ENCODE results near the gene CDK10. TPM values are rescaled to one million over a fixed set of nuclear protein-coding genes. Genes with fewer than 3 reads are reported as not detected.

The CDK10 gene
- 10 to 100 TPM; 89.7 to 93.2 TPM for total RNA-seq

GRCh38 chr16:89686520-89687091, at the start of gene CDK10:
Gene CDK10, plus strand, starts transcription at chr16:89686689. Its CDS starts 22 bp downstream, at chr16:89686711.
- POLR2A ChIA-PET = interaction anchor here (0.8 to 1.4 kb wide), 5 partner anchors 9 to 186 kb away, joined by 3 to 10 read pairs (median 3); partner anchors contain the start of gene TCF25
- CTCF ChIA-PET = interaction anchor here (1.0 to 4.1 kb wide), 3 partner anchors 10 to 118 kb away, joined by 3 to 30 read pairs (median 4); partner anchors contain the start of gene SPATA2L

- POLR2A ChIA-PET = no interaction called here
- CTCF ChIA-PET = interaction anchor here (1.5 kb wide), 1 partner anchor 61 kb away, joined by 4 read pairs; the partner anchor contains the start of gene CPNE7
Measured at GRCh38 chr16:89637379-89637778, 49.1 kb upstream of the CDK10 start.

GRCh38 chr16:89638455-89638854, 48.0 kb upstream of the CDK10 start:
- ChIA-PET CTCF (no interaction called here), POLR2A (no interaction called here)

GRCh38 chr16:89639385-89639784, 47.1 kb upstream of the CDK10 start:
- POLR2A ChIA-PET = no interaction called here
- CTCF ChIA-PET = no interaction called here

- ChIA-PET POLR2A (no interaction called here), CTCF (interaction anchor here (0.5 to 1.7 kb wide), 8 partner anchors 8 to 268 kb away, joined by 3 to 6 read pairs (median 3); partner anchors contain the start of genes CHMP1A, CPNE7 and SPATA33)
Measured at GRCh38 chr16:89641458-89642119, 44.9 kb upstream of the CDK10 start.

- ChIA-PET CTCF (interaction anchor here (0.5 to 1.7 kb wide), 5 partner anchors 15 to 267 kb away, joined by 3 to 6 read pairs (median 3); partner anchors contain the start of genes CHMP1A, CPNE7 and SPATA33), POLR2A (no interaction called here)
Measured at GRCh38 chr16:89642574-89642973, 43.9 kb upstream of the CDK10 start.

GRCh38 chr16:89643769-89644300, 42.7 kb upstream of the CDK10 start:
- ChIA-PET POLR2A (no interaction called here), CTCF (interaction anchor here (0.6 kb wide), 1 partner anchor 38 kb away, joined by 3 read pairs; no protein-coding TSS in a partner anchor)

GRCh38 chr16:89645122-89645521, 41.4 kb upstream of the CDK10 start:
- POLR2A ChIA-PET = no interaction called here

GRCh38 chr16:89646270-89646669, 40.2 kb upstream of the CDK10 start:
- ChIA-PET POLR2A (no interaction called here), CTCF (no interaction called here)

More at GRCh38 chr16:89645122-89645521, 41.4 kb upstream of the CDK10 start:
- CTCF ChIA-PET = no interaction called here

GRCh38 chr16:89646906-89647305, 39.6 kb upstream of the CDK10 start:
- POLR2A ChIA-PET = no interaction called here
- CTCF ChIA-PET = no interaction called here

- ChIA-PET POLR2A (no interaction called here), CTCF (interaction anchor here (0.8 kb wide), 1 partner anchor 15 kb away, joined by 3 read pairs; no protein-coding TSS in a partner anchor)
Measured at GRCh38 chr16:89651584-89651983, 34.9 kb upstream of the CDK10 start.

- ChIA-PET POLR2A (no interaction called here), CTCF (interaction anchor here (0.7 kb wide), 1 partner anchor 88 kb away, joined by 3 read pairs; no protein-coding TSS in a partner anchor)
Measured at GRCh38 chr16:89653656-89654295, 32.7 kb upstream of the CDK10 start.

- CTCF ChIA-PET = no interaction called here
- POLR2A ChIA-PET = interaction anchor here (0.6 kb wide), 1 partner anchor 170 kb away, joined by 5 read pairs; no protein-coding TSS in a partner anchor
Measured at GRCh38 chr16:89655062-89655643, 31.3 kb upstream of the CDK10 start.

- POLR2A ChIA-PET = no interaction called here
- CTCF ChIA-PET = no interaction called here
Measured at GRCh38 chr16:89656435-89657121, 29.9 kb upstream of the CDK10 start.

GRCh38 chr16:89657442-89658220, 28.9 kb upstream of the CDK10 start, which contains the start of the genes CHMP1A and SPATA33:
Gene CHMP1A, minus strand, starts transcription at chr16:89657708. Its CDS starts 120 bp downstream, at chr16:89657588.
Gene SPATA33, plus strand, starts transcription at chr16:89657836. Its CDS starts 76 bp downstream, at chr16:89657912.
- CTCF ChIA-PET = interaction anchor here (0.5 to 1.7 kb wide), 3 partner anchors 16 to 301 kb away, joined by 4 to 8 read pairs (median 6); no protein-coding TSS in a partner anchor
- POLR2A ChIA-PET = no interaction called here

- ChIA-PET CTCF (interaction anchor here (1.7 kb wide), 1 partner anchor 17 kb away, joined by 6 read pairs; no protein-coding TSS in a partner anchor), POLR2A (interaction anchor here (0.6 kb wide), 1 partner anchor 270 kb away, joined by 3 read pairs; no protein-coding TSS in a partner anchor)
Measured at GRCh38 chr16:89658221-89658879, 28.1 kb upstream of the CDK10 start.

- POLR2A ChIA-PET = no interaction called here
- CTCF ChIA-PET = interaction anchor here (1.1 kb wide), 1 partner anchor 41 kb away, joined by 3 read pairs; the partner anchor contains the start of gene SPATA2L
Measured at GRCh38 chr16:89660146-89660545, 26.3 kb upstream of the CDK10 start.

Data from activated CD8-positive, alpha-beta memory T cell treated with anti-CD3 and anti-CD28 coated beads for 36 hours (primary cell).